Left lobe of liver (tissue), 2 donors: Measurements from ENCODE around the gene DNAJC1. TPM values are rescaled to one million over a fixed set of nuclear protein-coding genes. Genes with fewer than 3 reads are reported as not detected.
A peak's percentile ranks its signal among the peaks of the same experiment; 100 is the strongest.

ENCODE experiments used
- ATAC-seq: fragments of 200-7000 bp; cut with Tn5 transposase; one replicate; pipeline ENCODE4 v1.9.1; 2020; ENCODE audit warnings: mild to moderate bottlenecking, moderate library complexity
- DNase-seq: peaks from one replicate; pipeline ENCODE4 v3.0.0-alpha.2; 2020; ENCODE audit warnings: low spot score
- total RNA-seq: library from RNA; stranded (reverse); gene quantifications from one replicate; pipeline ENCODE4 v1.2.1, GENCODE V29; 2021
- donor health status: DM: no; HTN: no; CAD: no; lungs with moderate emphysema.
- donor health status: DM: no; HTN: yes; CAD: no.

DNAJC1 gene
- total RNA-seq, 1 donor from 2014 or later = 29.3 TPM

DNA sequence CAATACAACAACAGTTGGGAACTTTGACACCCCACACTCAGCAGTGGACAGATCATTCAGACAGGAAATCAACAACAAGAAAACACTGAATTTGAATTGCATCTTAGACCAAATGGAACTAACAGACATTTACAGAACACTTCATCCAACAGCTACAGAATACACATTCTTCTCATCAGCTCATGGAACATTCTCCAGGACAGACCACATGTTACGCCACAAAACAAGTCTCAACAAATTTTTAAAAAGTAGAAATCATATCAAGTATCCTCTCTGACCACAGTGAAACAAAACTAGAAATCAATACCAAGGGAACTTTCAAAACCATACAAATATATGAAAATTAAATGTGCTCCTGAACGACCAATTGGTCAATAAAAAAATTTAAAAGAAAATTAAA, 212.3 kb downstream of the DNAJC1 start:
- ATAC-seq = no peak
- DNase-seq = no peak

DNA sequence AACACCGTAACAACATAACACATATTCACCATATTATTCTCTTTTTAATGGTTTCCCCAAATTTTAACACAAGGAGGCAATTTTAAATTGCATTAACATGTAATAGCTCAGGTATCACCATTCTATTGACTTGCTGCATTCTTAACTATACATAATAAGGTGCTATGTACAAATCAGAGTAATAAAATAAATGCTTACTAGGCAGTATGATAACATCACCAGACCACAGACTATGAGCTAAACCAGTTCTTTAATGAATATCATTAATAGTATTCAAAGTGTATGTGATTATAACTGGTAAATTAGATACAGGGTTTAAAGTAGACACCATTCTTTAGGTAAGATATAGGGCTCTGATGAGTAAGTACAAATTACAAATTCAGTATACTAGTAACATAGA, 226.6 kb downstream of the DNAJC1 start:
- DNase-seq = no peak
- no peak for ATAC-seq

DNA sequence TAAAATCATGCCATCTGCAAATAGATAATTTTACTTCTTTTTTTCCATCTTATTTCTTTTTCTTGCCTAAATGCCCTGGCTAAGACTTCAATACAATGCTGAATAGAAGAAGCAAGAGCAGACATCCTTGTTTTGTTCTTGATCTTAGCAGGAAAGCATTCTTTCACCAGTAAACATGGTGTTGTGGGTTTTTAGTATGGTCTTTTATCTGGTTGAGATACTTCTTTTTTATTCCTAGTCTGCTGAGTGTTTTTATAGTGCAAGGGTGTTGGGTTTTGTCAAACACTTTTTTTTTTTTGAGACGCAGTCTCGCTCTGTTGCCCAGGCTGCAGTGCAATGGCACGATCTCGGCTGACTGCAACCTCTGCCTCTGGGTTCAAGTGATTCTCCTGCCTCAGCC, 232.3 kb downstream of the DNAJC1 start:
- DNase-seq (no peak), ATAC-seq (no peak)

DNA sequence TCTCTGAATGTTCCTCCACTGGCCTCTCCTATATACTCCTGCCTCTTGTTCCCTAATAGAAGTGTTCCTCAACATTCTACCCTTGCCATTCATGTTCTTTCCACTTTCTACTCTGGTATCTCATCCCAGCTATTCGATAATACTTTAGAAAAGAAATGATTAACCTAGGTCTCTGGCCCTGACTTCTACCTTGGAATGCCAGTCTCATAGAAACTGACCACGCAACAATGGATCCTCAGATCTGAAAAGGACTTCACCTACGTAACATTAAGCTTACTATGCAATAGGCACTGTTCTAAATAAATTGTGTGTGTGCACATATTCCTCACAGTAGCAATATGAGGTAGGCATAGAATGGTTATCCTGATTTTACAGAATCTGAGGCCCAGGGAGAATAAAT, 234.5 kb downstream of the DNAJC1 start:
- DNase-seq = no peak
- ATAC-seq = no peak

DNA sequence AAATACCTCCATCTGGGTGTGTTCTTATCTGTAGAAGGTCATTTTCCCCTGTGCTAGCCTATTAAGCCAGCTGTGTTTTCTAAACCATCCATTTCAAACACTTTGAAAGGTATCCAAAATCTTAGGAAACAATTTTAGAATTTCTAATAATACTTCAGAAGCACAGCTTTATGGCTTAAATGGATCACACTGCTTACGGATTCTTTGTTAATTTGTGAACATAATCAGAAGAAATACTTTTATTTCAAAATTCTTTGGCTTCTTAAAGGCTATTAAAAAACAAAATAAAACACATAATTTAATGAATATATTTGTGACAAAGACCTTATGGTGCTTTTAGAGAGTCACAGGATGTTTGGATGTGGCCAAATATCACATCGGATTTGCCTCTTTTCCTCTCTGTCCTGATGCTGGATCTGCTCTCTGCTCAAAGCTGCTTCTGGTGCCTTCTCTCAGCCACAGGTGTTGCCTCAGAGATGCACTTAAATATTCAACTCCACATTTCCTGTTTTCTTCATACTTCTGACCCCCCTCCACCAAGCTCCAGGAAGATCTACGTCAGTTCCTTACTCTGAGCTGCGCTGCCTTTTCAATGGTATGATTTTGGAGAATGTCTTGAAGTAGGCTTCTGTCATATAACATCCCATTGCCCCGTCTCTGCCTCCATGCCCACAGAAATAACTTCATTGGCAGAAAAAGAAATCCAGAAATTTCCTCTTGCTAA, 238.9 kb downstream of the DNAJC1 start:
- ATAC-seq (no peak), DNase-seq (no peak)

DNA sequence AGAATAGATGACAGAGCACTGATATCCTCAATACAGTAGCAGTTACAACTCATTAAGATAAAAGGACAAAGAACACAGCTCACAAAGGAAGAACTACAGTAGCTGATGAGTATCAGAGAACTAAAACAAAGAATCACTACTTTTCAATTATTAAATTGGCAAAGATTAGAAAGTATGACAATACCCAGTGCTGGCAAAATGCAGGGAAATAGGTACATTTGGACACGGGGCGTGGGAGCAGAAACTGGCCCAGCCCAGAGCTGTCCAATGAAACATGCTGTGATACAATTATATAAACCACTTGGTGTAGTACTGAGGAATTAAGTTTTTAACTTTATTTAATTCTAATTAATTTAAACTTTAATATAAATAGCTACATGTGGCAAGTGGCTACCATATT, 243.2 kb downstream of the DNAJC1 start:
- ATAC-seq = no peak
- no peak for DNase-seq

DNA sequence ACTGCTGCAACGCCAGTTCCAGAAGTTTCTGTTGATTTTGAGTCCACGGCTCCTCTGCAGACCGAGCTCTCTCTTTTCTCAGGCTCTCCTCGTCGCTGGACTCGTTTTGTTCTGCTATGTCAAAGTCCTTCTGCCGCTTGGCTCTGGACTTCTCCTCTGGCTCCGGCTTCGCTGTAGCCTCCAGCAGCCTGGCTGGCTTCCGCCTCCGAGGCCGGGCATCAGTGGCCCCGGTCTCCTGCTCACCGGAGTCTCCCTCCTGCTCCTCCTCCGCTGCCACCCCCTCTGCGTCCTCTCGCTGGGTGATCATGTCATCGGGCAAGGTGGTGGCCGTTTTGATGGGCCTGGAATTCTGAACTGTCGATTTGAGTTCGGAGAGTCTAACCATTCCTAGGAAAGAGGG, 244.3 kb downstream of the DNAJC1 start:
- ATAC-seq = no peak
- no peak for DNase-seq

DNA sequence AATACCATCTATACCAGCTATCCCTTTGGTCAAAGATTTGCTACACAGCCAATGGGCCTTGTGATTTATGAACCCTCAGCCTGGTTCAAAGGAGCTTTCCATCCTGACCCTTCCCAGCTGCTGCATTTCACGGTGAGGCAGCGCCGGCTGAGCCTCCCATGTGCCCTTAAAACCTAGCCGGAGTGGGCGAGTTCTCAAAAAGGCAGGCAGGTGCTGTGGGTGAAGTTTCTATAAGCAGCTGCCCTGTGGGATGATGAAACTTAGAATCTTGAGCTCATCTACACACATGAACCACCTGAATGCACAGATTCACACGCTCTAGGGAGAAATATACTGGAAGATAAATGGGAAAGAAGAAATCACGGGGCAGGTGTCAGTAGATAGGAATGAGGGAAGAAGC, 244.8 kb downstream of the DNAJC1 start:
- DNase-seq = no peak

DNA sequence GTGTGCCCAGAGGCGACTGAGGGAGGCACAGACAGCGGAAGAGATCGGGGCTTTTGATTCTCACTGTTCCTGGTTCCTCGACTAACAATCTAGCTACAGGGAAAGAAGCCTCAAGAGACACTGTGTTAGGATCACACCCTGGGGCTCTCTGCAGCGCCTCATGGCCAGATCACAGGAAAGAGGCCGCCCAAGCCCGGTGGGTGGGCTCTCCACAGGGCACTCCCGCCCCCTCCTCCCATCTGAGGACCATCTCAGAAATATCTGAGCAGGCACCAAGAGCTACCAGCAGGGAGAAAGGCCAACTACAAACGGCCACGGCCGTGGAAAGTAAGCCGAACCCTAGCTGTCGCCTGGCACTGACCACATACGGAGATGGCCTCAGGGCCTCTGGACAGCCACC, 245.3 kb downstream of the DNAJC1 start:
- DNase-seq (no peak), ATAC-seq (no peak)

More for the DNA sequence above, 244.8 kb downstream of the DNAJC1 start:
- ATAC-seq = no peak

DNA sequence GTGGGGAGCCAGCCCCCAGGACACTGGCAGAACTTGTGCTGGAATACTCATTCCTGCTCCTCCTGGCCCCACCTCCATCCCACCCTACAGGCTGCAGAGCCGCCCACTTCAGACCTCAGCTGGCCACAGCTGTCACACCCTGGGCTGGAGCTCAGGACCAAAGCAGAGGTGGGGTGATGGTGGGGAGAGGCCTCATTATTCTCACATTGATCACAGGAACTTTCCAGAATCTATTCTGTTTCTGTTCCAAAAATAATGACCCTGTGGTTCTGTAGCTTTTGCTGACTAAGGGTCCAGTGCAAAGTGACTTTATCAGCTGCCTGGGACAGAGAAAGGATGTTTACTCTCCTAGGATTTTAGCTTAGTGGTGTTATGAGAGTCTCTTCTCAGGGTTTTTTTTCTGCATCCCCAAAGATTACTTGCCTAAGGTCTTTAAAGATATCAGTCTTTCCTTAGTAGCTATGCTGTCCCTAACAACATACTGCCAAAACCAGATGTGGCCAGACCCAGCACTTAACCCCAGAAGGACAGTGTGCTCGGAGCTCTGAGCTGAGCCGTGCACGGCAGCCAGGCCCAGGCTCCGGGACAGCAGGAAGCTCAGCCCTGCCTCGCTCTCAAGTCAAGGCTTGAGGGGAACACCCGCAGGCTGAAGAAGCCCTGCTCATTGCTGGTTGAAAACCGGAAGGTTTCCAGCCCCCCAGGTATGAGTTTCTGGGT, 246.2 kb downstream of the DNAJC1 start:
- ATAC-seq (peak; percentile 48), DNase-seq (no peak)

DNA sequence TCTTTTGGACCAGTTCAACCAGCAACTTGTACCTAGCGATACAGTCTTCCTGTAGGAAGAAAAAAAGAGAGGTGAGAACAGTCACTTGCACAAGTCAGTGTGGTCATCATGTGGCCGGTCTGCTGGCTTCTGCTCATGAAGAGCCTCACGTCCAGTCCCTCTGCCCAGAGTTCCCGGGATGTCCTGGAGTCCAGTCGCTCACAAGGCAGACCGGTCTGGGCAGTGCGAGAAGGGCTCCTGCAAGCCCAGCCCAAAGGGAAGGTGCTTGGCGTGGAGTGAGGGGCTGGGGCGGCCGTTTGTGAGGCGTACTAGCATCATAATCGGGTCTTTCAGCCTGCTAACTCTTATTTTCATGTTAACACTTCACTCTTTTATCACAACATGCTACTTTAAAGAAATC, 246.8 kb downstream of the DNAJC1 start:
- no peak for DNase-seq
- no peak for ATAC-seq

DNA sequence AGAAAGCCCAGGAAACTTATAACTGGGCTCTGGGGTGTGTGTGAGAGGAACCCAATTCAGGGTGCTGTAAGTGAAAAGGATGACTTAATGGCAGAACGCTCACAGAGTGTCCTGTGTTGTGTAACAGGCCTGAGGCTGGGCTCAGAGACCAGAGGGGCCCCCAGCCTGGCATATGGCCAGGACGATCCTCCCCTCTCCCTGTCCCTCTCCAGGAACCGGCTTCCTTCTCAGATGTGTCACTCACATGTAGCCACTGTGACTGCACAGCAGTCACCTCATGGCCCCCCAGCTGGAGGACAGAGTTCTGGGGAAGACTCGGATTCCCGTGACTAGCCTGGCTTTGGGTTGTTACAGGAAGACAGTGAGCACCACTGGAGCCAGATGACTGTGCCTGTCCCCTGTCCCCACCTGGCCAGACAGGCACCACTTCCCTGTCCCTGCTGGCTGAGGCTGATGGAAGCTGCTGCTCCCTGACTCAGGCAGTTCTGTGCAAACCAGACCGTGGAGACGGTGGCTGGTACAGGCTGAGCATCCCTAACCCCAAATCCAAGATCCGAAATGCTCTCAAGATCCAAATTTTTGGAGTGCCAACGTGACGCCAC, 249.0 kb downstream of the DNAJC1 start:
- DNase-seq (no peak), ATAC-seq (no peak)

DNA sequence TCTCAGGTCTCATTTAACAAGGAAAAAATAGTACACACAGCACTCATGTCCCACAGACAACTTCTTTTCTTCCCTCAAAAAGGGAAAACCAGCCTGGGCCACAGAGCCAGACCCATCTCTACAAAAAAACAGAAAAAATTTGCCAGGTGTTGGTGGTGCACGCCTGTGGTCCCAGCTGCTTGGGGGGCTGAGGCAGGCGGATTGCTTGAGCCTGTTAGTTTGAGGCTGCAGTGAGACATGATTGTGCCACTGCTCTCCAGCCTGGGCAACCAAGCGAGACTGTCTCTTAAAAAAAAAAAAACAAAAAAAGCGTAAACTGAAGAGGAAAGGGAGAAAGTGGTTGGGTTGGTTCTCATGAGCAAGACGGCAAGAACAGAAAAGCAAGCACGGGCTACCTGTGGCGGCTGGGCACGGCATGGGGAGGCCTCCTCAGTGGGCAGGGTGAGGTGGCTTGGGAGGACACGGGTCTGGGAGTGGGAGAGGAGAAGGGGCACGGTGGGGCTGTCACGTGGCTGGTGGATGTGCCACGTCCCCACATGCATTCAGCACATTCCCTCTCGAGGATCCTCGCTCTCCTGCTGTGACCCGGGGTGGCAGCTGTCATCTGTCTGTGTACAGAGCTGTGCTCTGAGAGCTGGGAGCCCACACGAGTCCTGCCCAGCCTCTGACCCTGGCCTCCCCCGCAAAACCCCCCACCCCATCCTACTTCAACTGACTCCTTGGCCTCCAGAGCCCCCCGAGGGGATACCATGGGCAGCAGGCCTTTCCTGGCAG, 249.8 kb downstream of the DNAJC1 start:
- DNase-seq (no peak), ATAC-seq (no peak)

DNA sequence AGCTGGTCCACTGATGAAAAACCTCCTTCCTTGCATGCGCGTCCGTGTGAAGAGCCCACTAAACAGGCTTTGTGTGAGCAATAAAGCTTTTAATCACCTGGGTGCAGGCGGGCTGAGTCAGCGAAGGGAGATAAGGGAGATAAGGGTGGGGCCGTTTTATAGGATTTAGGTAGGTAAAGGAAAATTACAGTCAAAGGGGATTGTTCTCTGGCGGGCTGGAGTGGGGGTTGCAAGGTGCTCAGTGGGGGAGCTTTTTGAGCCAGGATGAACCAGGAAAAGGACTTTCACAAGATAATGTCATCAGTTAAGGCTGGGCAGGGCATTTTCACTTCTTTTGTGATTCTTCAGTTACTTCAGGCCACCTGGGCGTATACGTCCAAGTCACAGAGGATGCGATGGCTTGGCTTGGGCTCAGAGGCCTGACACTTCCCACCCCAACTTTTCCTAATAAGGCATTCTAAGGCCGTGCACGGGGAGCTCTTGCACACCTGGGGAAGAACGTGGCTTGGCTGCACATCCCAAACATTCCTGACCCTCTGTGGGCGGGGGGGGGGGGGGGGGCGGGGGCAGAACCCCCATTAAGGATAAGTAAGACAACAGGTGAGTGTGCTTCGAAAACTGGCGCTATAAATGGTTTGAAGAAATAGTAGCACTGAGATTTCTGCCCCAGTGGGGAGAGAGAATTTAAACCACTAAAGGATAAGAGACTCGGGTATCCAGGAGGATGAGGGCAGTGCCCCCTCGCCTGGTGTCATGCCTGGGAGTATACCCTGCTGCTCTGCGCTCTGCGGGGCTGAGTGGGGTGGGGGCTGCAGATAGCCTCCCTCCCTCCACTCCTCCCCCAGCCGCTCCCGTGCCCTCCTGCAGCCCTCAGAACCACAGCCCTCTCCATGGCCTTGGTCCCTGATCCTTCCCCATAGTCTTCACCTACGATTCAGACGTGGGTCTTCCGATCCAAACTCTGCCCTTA, 251.9 kb downstream of the DNAJC1 start:
- DNase-seq (no peak), ATAC-seq (no peak)

DNA sequence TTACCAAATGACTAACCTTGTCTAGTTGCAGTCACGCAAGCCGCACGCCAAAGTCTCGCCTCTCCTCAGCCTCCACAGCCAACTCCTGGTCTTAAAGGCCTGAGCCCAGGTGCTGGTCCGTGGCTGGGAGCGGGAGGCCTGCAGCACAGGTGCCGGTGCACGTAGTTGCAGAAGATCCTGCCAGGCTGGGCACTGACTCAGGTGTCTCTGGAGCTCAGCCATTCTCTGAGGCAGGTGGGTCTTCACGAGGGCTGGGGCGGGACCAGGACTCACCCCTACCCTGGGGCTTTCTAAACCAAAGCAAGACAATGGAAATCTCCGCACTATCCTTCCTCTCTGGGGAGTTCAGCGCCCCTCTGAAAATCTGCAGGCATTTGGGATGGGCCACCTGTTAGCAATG, 253.1 kb downstream of the DNAJC1 start:
- DNase-seq = no peak
- ATAC-seq = no peak

DNA sequence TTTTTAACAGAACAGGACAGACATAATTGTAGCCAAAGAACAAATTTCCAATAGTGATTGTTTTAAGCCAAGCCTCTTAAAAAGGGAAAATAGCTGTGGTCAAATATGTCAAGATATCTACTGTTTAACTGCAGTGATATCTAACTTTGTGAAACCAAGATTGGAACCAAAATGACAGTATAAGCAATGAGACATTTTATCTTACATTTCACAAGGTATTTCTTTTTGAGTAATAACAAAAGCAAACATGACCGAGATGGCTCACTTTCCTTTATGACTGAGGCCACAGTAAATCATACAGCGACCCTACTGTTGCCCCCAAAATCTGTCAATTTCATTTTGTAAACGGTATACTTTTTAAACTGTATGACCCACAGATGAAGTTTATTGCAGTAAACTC, 253.7 kb downstream of the DNAJC1 start:
- no peak for ATAC-seq
- DNase-seq = no peak

DNA sequence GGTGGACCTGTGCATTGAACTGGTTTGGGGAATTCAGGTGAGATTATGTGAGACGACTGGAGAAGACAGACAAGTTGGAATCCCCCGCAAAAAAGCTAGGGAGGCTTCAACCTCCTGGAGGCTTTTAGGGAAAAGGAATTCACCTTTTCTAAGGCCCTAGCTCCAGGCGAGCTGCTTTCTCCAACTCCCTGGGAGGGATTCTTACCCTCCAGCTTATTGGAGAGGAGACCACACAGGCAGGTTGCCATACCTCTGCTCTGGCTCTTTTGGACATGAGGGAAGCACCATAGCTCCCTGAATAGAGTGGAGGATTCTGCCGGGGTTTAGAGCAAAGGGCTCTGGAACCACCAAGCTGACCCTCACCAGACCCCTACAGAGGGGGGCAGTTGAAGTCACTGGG, 255.7 kb downstream of the DNAJC1 start:
- no peak for DNase-seq
- peak; percentile 9 for ATAC-seq

DNA sequence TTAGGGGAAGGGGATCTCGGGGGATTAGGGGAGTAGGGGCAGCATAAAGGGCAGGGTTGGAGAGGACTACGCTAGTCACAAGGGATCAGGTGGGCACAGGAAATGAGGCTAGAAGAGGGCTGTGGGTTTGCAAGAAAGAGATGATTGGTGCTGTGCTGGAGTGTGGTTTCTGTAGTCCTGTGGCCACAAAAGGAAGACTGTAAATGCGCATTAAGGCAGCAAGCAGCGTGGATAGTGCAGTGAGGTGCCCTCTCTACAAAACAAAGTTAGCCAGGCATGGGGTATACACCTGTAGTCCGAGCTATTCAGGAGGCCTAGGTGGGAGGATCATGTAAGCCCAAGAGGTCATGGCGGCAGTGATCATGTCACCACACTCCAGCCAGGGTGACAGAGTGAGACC, 257.4 kb downstream of the DNAJC1 start:
- ATAC-seq = no peak
- no peak for DNase-seq

DNA sequence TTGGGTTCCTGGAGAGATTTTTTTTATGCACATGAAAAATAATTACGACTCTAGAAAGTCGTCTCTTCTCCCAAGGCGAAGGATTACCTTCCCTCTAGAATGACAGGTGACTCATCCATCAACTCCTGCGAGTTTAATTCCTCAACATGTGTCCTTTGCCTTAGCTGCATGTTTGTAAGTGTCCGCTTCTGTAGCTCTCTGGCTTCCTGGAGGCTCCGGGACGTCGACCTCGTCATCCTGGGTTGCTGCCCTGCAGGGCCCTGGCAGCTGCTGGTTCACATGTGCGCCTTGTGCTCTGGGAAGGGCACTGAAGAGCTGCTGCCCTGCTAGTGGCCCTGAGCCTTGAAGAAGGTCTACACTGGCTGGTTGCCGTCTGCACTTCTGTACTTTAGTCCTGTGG, 259.3 kb downstream of the DNAJC1 start:
- DNase-seq = no peak
- ATAC-seq = peak; percentile 54

DNA sequence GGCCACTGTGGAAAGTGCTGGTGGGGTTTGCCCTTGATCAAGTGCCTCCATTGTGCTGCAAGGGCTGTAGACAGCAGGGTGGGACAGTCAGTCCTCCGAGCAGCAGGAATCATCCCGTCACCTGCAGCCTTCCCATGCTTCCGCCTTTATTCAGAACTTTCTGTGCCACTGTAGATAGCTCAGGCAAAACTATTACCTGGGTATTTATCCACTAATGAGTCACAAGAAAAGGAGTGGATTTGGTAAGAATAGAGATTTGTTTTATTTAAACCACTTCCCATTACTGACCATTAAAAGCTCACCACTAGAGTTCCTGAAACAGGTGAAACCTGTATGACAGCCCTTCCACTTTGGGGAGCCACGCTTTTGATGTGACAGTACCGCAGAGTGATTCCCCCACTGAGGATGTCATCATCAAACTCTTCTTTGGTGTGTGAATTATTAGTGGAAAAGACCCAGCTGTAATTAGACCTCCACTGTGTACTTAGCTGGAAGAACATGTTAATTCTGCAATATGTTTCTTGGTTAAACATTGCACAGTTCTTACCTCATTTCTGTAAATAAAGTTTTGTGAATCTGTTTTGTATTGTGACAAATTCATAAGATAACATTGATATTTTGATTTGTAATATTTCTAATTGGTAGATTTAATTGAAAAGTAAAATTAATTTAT, 260.7 kb downstream of the DNAJC1 start:
- ATAC-seq = peak; percentile 44
- DNase-seq = no peak
